Measurements from ENCODE around the gene ABLIM2.
A peak's percentile ranks its signal among the peaks of the same experiment; 100 is the strongest.

The ABLIM2 gene

GRCh38 chr4:8158710-8159536 lies at the start of gene ABLIM2:
Gene ABLIM2 (minus strand): TSS chr4:8158813. CDS start chr4:8158689, 124 bp downstream.
- H3K36me3 ChIP-seq (ENCODE audit: control insufficient read depth, insufficient read depth, low read length, severe bottlenecking) = no peaks in the 10 kb centered on the region
- peak within 1 kb of the TSS; percentile 87 for H3K4me3 ChIP-seq (ENCODE audit: low read length)
- H3K4me1 ChIP-seq (ENCODE audit: control insufficient read depth, insufficient read depth, low read length) = peaks cover 25% of the 10 kb centered on the region
- peaks cover 21% of the 10 kb centered on the region for H3K27me3 ChIP-seq (replicated peaks; ENCODE audit: control insufficient read depth, insufficient read depth, low read length)
- peak; percentile 98 for DNase-seq (ENCODE audit: low read depth)
- peak within 1 kb of the TSS; percentile 90 for H3K9ac ChIP-seq (ENCODE audit: low read length)
- H3K9me3 ChIP-seq (ENCODE audit: control insufficient read depth, low read length) = no peaks in the 10 kb centered on the region

- H3K9ac ChIP-seq (ENCODE audit: low read length) = no peak overlapping the region
- DNase-seq (ENCODE audit: low read depth) = no peak
- peaks cover 13% of the 10 kb centered on the region for H3K4me1 ChIP-seq (ENCODE audit: control insufficient read depth, insufficient read depth, low read length)
- no peaks in the 10 kb centered on the region for H3K9me3 ChIP-seq (ENCODE audit: control insufficient read depth, low read length)
- H3K4me3 ChIP-seq (ENCODE audit: low read length) = no peak overlapping the region
- H3K36me3 ChIP-seq (ENCODE audit: control insufficient read depth, insufficient read depth, low read length, severe bottlenecking) = no peaks in the 10 kb centered on the region
- peaks cover 11% of the 10 kb centered on the region for H3K27me3 ChIP-seq (replicated peaks; ENCODE audit: control insufficient read depth, insufficient read depth, low read length)
Measured at GRCh38 chr4:8207314-8207713, 48.7 kb upstream of the ABLIM2 start.

GRCh38 chr4:8205749-8206611 lies 47.4 kb upstream of the ABLIM2 start:
- Histone ChIP-seq H3K36me3 (ENCODE audit: control insufficient read depth, insufficient read depth, low read length, severe bottlenecking) (no peaks in the 10 kb centered on the region), H3K9me3 (ENCODE audit: control insufficient read depth, low read length) (no peaks in the 10 kb centered on the region), H3K9ac (ENCODE audit: low read length) (no peak overlapping the region), H3K27me3 (replicated peaks; ENCODE audit: control insufficient read depth, insufficient read depth, low read length) (peaks cover 11% of the 10 kb centered on the region), H3K4me3 (ENCODE audit: low read length) (no peak overlapping the region), H3K4me1 (ENCODE audit: control insufficient read depth, insufficient read depth, low read length) (peaks cover 15% of the 10 kb centered on the region)
- no peak for DNase-seq (ENCODE audit: low read depth)

GRCh38 chr4:8205241-8205707 lies 46.7 kb upstream of the ABLIM2 start:
- H3K4me1 ChIP-seq (ENCODE audit: control insufficient read depth, insufficient read depth, low read length) = peaks cover 22% of the 10 kb centered on the region
- no peak for DNase-seq (ENCODE audit: low read depth)
- no peak overlapping the region for H3K9ac ChIP-seq (ENCODE audit: low read length)
- H3K4me3 ChIP-seq (ENCODE audit: low read length) = no peak overlapping the region
- no peaks in the 10 kb centered on the region for H3K9me3 ChIP-seq (ENCODE audit: control insufficient read depth, low read length)
- H3K27me3 ChIP-seq (replicated peaks; ENCODE audit: control insufficient read depth, insufficient read depth, low read length) = peaks cover 11% of the 10 kb centered on the region
- no peaks in the 10 kb centered on the region for H3K36me3 ChIP-seq (ENCODE audit: control insufficient read depth, insufficient read depth, low read length, severe bottlenecking)

- H3K9ac ChIP-seq (ENCODE audit: low read length) = no peak overlapping the region
- no peak for DNase-seq (ENCODE audit: low read depth)
- H3K4me3 ChIP-seq (ENCODE audit: low read length) = no peak overlapping the region
- H3K4me1 ChIP-seq (ENCODE audit: control insufficient read depth, insufficient read depth, low read length) = peaks cover 28% of the 10 kb centered on the region
- peaks cover 6% of the 10 kb centered on the region for H3K27me3 ChIP-seq (replicated peaks; ENCODE audit: control insufficient read depth, insufficient read depth, low read length)
- no peaks in the 10 kb centered on the region for H3K36me3 ChIP-seq (ENCODE audit: control insufficient read depth, insufficient read depth, low read length, severe bottlenecking)
- H3K9me3 ChIP-seq (ENCODE audit: control insufficient read depth, low read length) = no peaks in the 10 kb centered on the region
Measured at GRCh38 chr4:8204576-8205227, 46.1 kb upstream of the ABLIM2 start.

GRCh38 chr4:8203817-8204216 lies 45.2 kb upstream of the ABLIM2 start:
- Histone ChIP-seq H3K27me3 (replicated peaks; ENCODE audit: control insufficient read depth, insufficient read depth, low read length) (peaks cover 4% of the 10 kb centered on the region), H3K4me1 (ENCODE audit: control insufficient read depth, insufficient read depth, low read length) (peaks cover 36% of the 10 kb centered on the region), H3K36me3 (ENCODE audit: control insufficient read depth, insufficient read depth, low read length, severe bottlenecking) (no peaks in the 10 kb centered on the region), H3K9ac (ENCODE audit: low read length) (no peak overlapping the region), H3K9me3 (ENCODE audit: control insufficient read depth, low read length) (no peaks in the 10 kb centered on the region), H3K4me3 (ENCODE audit: low read length) (no peak overlapping the region)
- DNase-seq (ENCODE audit: low read depth) = no peak

GRCh38 chr4:8203052-8203401 lies 44.4 kb upstream of the ABLIM2 start:
- H3K4me1 ChIP-seq (ENCODE audit: control insufficient read depth, insufficient read depth, low read length) = peaks cover 42% of the 10 kb centered on the region
- no peak overlapping the region for H3K4me3 ChIP-seq (ENCODE audit: low read length)
- no peaks in the 10 kb centered on the region for H3K9me3 ChIP-seq (ENCODE audit: control insufficient read depth, low read length)
- no peaks in the 10 kb centered on the region for H3K36me3 ChIP-seq (ENCODE audit: control insufficient read depth, insufficient read depth, low read length, severe bottlenecking)
- DNase-seq (ENCODE audit: low read depth) = no peak
- no peak overlapping the region for H3K9ac ChIP-seq (ENCODE audit: low read length)
- H3K27me3 ChIP-seq (replicated peaks; ENCODE audit: control insufficient read depth, insufficient read depth, low read length) = peaks cover 4% of the 10 kb centered on the region

- no peaks in the 10 kb centered on the region for H3K36me3 ChIP-seq (ENCODE audit: control insufficient read depth, insufficient read depth, low read length, severe bottlenecking)
- H3K9ac ChIP-seq (ENCODE audit: low read length) = no peak overlapping the region
- H3K9me3 ChIP-seq (ENCODE audit: control insufficient read depth, low read length) = no peaks in the 10 kb centered on the region
- no peak overlapping the region for H3K4me3 ChIP-seq (ENCODE audit: low read length)
- H3K4me1 ChIP-seq (ENCODE audit: control insufficient read depth, insufficient read depth, low read length) = peaks cover 37% of the 10 kb centered on the region
- no peak for DNase-seq (ENCODE audit: low read depth)
- H3K27me3 ChIP-seq (replicated peaks; ENCODE audit: control insufficient read depth, insufficient read depth, low read length) = peaks cover 4% of the 10 kb centered on the region
Measured at GRCh38 chr4:8202108-8203051, 43.8 kb upstream of the ABLIM2 start.

- DNase-seq (ENCODE audit: low read depth) = no peak
- Histone ChIP-seq H3K4me3 (ENCODE audit: low read length) (no peak overlapping the region), H3K4me1 (ENCODE audit: control insufficient read depth, insufficient read depth, low read length) (peaks cover 29% of the 10 kb centered on the region), H3K9me3 (ENCODE audit: control insufficient read depth, low read length) (no peaks in the 10 kb centered on the region), H3K36me3 (ENCODE audit: control insufficient read depth, insufficient read depth, low read length, severe bottlenecking) (no peaks in the 10 kb centered on the region), H3K27me3 (replicated peaks; ENCODE audit: control insufficient read depth, insufficient read depth, low read length) (peaks cover 8% of the 10 kb centered on the region), H3K9ac (ENCODE audit: low read length) (peak overlapping the region; percentile 41)
Measured at GRCh38 chr4:8201321-8201781, 42.7 kb upstream of the ABLIM2 start.

- DNase-seq (ENCODE audit: low read depth) = no peak
- peak overlapping the region; percentile 58 for H3K4me3 ChIP-seq (ENCODE audit: low read length)
- H3K27me3 ChIP-seq (replicated peaks; ENCODE audit: control insufficient read depth, insufficient read depth, low read length) = peaks cover 15% of the 10 kb centered on the region
- H3K9me3 ChIP-seq (ENCODE audit: control insufficient read depth, low read length) = no peaks in the 10 kb centered on the region
- no peaks in the 10 kb centered on the region for H3K36me3 ChIP-seq (ENCODE audit: control insufficient read depth, insufficient read depth, low read length, severe bottlenecking)
- peak overlapping the region; percentile 41 for H3K9ac ChIP-seq (ENCODE audit: low read length)
- H3K4me1 ChIP-seq (ENCODE audit: control insufficient read depth, insufficient read depth, low read length) = peaks cover 29% of the 10 kb centered on the region
Measured at GRCh38 chr4:8200302-8200975, 41.8 kb upstream of the ABLIM2 start.

Data from adipocyte (in vitro differentiated cells).